ENCODE results near the gene EHBP1L1.
A peak's percentile ranks its signal among the peaks of the same experiment; 100 is the strongest.

The EHBP1L1 gene

GRCh38 chr11:65558002-65558929 is 17.6 kb upstream of the EHBP1L1 start, which contains the start of gene LTBP3:
Gene LTBP3, minus strand, starts transcription at chr11:65558359. Its CDS starts 400 bp downstream, at chr11:65557959.
- TF ChIP-seq CTCF (IDR thresholded peaks at IDR 0.05; ENCODE audit: low read depth, low read length, missing control alignments) = no peak
- no peak for DNase-seq (ENCODE audit: extremely low read depth, low read depth)

GRCh38 chr11:65558930-65559509 is 16.8 kb upstream of the EHBP1L1 start:
- H3K4me3 ChIP-seq (replicated peaks; ENCODE audit: low read depth, low read length) = peak overlapping the region; percentile 56
- no peak for DNase-seq (ENCODE audit: extremely low read depth, low read depth)
- TF ChIP-seq CTCF (IDR thresholded peaks at IDR 0.05; ENCODE audit: low read depth, low read length, missing control alignments) = no peak

More at GRCh38 chr11:65558002-65558929, 17.6 kb upstream of the EHBP1L1 start, which contains the start of gene LTBP3:
- peak within 1 kb of the TSS; percentile 56 for H3K4me3 ChIP-seq (replicated peaks; ENCODE audit: low read depth, low read length)

- no peak overlapping the region for H3K4me3 ChIP-seq (replicated peaks; ENCODE audit: low read depth, low read length)
- TF ChIP-seq CTCF (IDR thresholded peaks at IDR 0.05; ENCODE audit: low read depth, low read length, missing control alignments) = no peak
- no peak for DNase-seq (ENCODE audit: extremely low read depth, low read depth)
Measured at GRCh38 chr11:65559535-65559934, 16.3 kb upstream of the EHBP1L1 start.

- no peak overlapping the region for H3K4me3 ChIP-seq (replicated peaks; ENCODE audit: low read depth, low read length)
- TF ChIP-seq CTCF (IDR thresholded peaks at IDR 0.05; ENCODE audit: low read depth, low read length, missing control alignments) = no peak
- DNase-seq (ENCODE audit: extremely low read depth, low read depth) = no peak
Measured at GRCh38 chr11:65559951-65560537, 15.8 kb upstream of the EHBP1L1 start.

GRCh38 chr11:65560555-65561418 is 15.1 kb upstream of the EHBP1L1 start:
- DNase-seq (ENCODE audit: extremely low read depth, low read depth) = no peak
- no peak for TF ChIP-seq CTCF (IDR thresholded peaks at IDR 0.05; ENCODE audit: low read depth, low read length, missing control alignments)
- no peak overlapping the region for H3K4me3 ChIP-seq (replicated peaks; ENCODE audit: low read depth, low read length)

GRCh38 chr11:65562020-65562419 is 13.8 kb upstream of the EHBP1L1 start:
- no peak for TF ChIP-seq CTCF (IDR thresholded peaks at IDR 0.05; ENCODE audit: low read depth, low read length, missing control alignments)

More at GRCh38 chr11:65562020-65562419, 13.8 kb upstream of the EHBP1L1 start:
- DNase-seq (ENCODE audit: extremely low read depth, low read depth) = no peak
- H3K4me3 ChIP-seq (replicated peaks; ENCODE audit: low read depth, low read length) = no peak overlapping the region

Data from HFF-Myc (cell line).